ENCODE data around the gene COG8.

The COG8 gene

GRCh38 chr16:69338557-69339288 is 641 bp downstream of the COG8 start:
- peaks cover 59% of the 10 kb centered on the region for H3K36me3 ChIP-seq (ENCODE audit: insufficient read depth, low read length)
- peak overlapping the region; percentile 80 for H3K4me3 ChIP-seq (ENCODE audit: low read length)
- peak overlapping the region; percentile 55 for H2AFZ ChIP-seq (ENCODE audit: low read depth, low read length)
- H3K27me3 ChIP-seq (ENCODE audit: insufficient read depth, low read length): no peaks in the 10 kb centered on the region
- no peaks in the 10 kb centered on the region for H3K9me3 ChIP-seq (ENCODE audit: low read length)
- H3K4me1 ChIP-seq (ENCODE audit: insufficient read depth, low read length): peaks cover 17% of the 10 kb centered on the region

GRCh38 chr16:69334696-69335095 is 4.7 kb downstream of the COG8 start:
- Histone ChIP-seq H3K4me3 (ENCODE audit: low read length) (no peak overlapping the region), H3K27me3 (ENCODE audit: insufficient read depth, low read length) (no peaks in the 10 kb centered on the region), H3K4me1 (ENCODE audit: insufficient read depth, low read length) (peaks cover 11% of the 10 kb centered on the region), H3K36me3 (ENCODE audit: insufficient read depth, low read length) (peaks cover 46% of the 10 kb centered on the region), H2AFZ (ENCODE audit: low read depth, low read length) (no peak overlapping the region), H3K9me3 (ENCODE audit: low read length) (no peaks in the 10 kb centered on the region)

GRCh38 chr16:69330286-69331109 is 8.9 kb downstream of the COG8 start, which contains the start of gene PDF:
Gene PDF, minus strand, starts transcription at chr16:69330588. Its CDS starts 18 bp downstream, at chr16:69330570.
- H3K36me3 ChIP-seq (ENCODE audit: insufficient read depth, low read length): peaks cover 71% of the 10 kb centered on the region
- peak within 1 kb of the TSS; percentile 76 for H3K4me3 ChIP-seq (ENCODE audit: low read length)
- H2AFZ ChIP-seq (ENCODE audit: low read depth, low read length): peak within 1 kb of the TSS; percentile 51
- H3K27me3 ChIP-seq (ENCODE audit: insufficient read depth, low read length): no peaks in the 10 kb centered on the region
- peaks cover 20% of the 10 kb centered on the region for H3K4me1 ChIP-seq (ENCODE audit: insufficient read depth, low read length)
- no peaks in the 10 kb centered on the region for H3K9me3 ChIP-seq (ENCODE audit: low read length)

GRCh38 chr16:69329369-69330285 is 9.7 kb downstream of the COG8 start:
- Histone ChIP-seq H3K27me3 (ENCODE audit: insufficient read depth, low read length) (no peaks in the 10 kb centered on the region), H3K36me3 (ENCODE audit: insufficient read depth, low read length) (peaks cover 70% of the 10 kb centered on the region)

GRCh38 chr16:69328854-69329316 is 10.5 kb downstream of the COG8 start:
- H3K4me1 ChIP-seq (ENCODE audit: insufficient read depth, low read length): peaks cover 20% of the 10 kb centered on the region
- H3K4me3 ChIP-seq (ENCODE audit: low read length): peak overlapping the region; percentile 76
- H3K27me3 ChIP-seq (ENCODE audit: insufficient read depth, low read length): no peaks in the 10 kb centered on the region
- no peak overlapping the region for H2AFZ ChIP-seq (ENCODE audit: low read depth, low read length)
- peaks cover 69% of the 10 kb centered on the region for H3K36me3 ChIP-seq (ENCODE audit: insufficient read depth, low read length)
- H3K9me3 ChIP-seq (ENCODE audit: low read length): no peaks in the 10 kb centered on the region

More at GRCh38 chr16:69329369-69330285, 9.7 kb downstream of the COG8 start:
- no peaks in the 10 kb centered on the region for H3K9me3 ChIP-seq (ENCODE audit: low read length)
- H3K4me3 ChIP-seq (ENCODE audit: low read length): peak overlapping the region; percentile 76
- H3K4me1 ChIP-seq (ENCODE audit: insufficient read depth, low read length): peaks cover 20% of the 10 kb centered on the region
- H2AFZ ChIP-seq (ENCODE audit: low read depth, low read length): peak overlapping the region; percentile 51

- H3K36me3 ChIP-seq (ENCODE audit: insufficient read depth, low read length): peaks cover 68% of the 10 kb centered on the region
- no peaks in the 10 kb centered on the region for H3K27me3 ChIP-seq (ENCODE audit: insufficient read depth, low read length)
- H3K4me1 ChIP-seq (ENCODE audit: insufficient read depth, low read length): peaks cover 20% of the 10 kb centered on the region
- H3K9me3 ChIP-seq (ENCODE audit: low read length): no peaks in the 10 kb centered on the region
- H3K4me3 ChIP-seq (ENCODE audit: low read length): no peak overlapping the region
- H2AFZ ChIP-seq (ENCODE audit: low read depth, low read length): no peak overlapping the region
Measured at GRCh38 chr16:69327585-69328310, 11.6 kb downstream of the COG8 start.

GRCh38 chr16:69326172-69326873 is 13.0 kb downstream of the COG8 start:
- peaks cover 75% of the 10 kb centered on the region for H3K36me3 ChIP-seq (ENCODE audit: insufficient read depth, low read length)
- H2AFZ ChIP-seq (ENCODE audit: low read depth, low read length): no peak overlapping the region
- H3K27me3 ChIP-seq (ENCODE audit: insufficient read depth, low read length): no peaks in the 10 kb centered on the region
- H3K4me3 ChIP-seq (ENCODE audit: low read length): no peak overlapping the region
- no peaks in the 10 kb centered on the region for H3K9me3 ChIP-seq (ENCODE audit: low read length)
- peaks cover 20% of the 10 kb centered on the region for H3K4me1 ChIP-seq (ENCODE audit: insufficient read depth, low read length)

GRCh38 chr16:69325784-69326171 is 13.6 kb downstream of the COG8 start:
- peaks cover 18% of the 10 kb centered on the region for H3K4me1 ChIP-seq (ENCODE audit: insufficient read depth, low read length)
- peaks cover 80% of the 10 kb centered on the region for H3K36me3 ChIP-seq (ENCODE audit: insufficient read depth, low read length)
- H3K9me3 ChIP-seq (ENCODE audit: low read length): no peaks in the 10 kb centered on the region
- no peaks in the 10 kb centered on the region for H3K27me3 ChIP-seq (ENCODE audit: insufficient read depth, low read length)
- no peak overlapping the region for H3K4me3 ChIP-seq (ENCODE audit: low read length)
- H2AFZ ChIP-seq (ENCODE audit: low read depth, low read length): no peak overlapping the region

- H3K4me3 ChIP-seq (ENCODE audit: low read length): no peak overlapping the region
- peaks cover 16% of the 10 kb centered on the region for H3K4me1 ChIP-seq (ENCODE audit: insufficient read depth, low read length)
- H3K9me3 ChIP-seq (ENCODE audit: low read length): no peaks in the 10 kb centered on the region
- H3K27me3 ChIP-seq (ENCODE audit: insufficient read depth, low read length): no peaks in the 10 kb centered on the region
- no peak overlapping the region for H2AFZ ChIP-seq (ENCODE audit: low read depth, low read length)
- H3K36me3 ChIP-seq (ENCODE audit: insufficient read depth, low read length): peaks cover 90% of the 10 kb centered on the region
Measured at GRCh38 chr16:69324585-69325253, 14.6 kb downstream of the COG8 start.

- Histone ChIP-seq H2AFZ (ENCODE audit: low read depth, low read length) (no peak overlapping the region), H3K36me3 (ENCODE audit: insufficient read depth, low read length) (peaks cover 91% of the 10 kb centered on the region), H3K4me3 (ENCODE audit: low read length) (no peak overlapping the region), H3K9me3 (ENCODE audit: low read length) (no peaks in the 10 kb centered on the region), H3K4me1 (ENCODE audit: insufficient read depth, low read length) (peaks cover 10% of the 10 kb centered on the region), H3K27me3 (ENCODE audit: insufficient read depth, low read length) (no peaks in the 10 kb centered on the region)
Measured at GRCh38 chr16:69324013-69324531, 15.3 kb downstream of the COG8 start.

- no peaks in the 10 kb centered on the region for H3K9me3 ChIP-seq (ENCODE audit: low read length)
- peaks cover 91% of the 10 kb centered on the region for H3K36me3 ChIP-seq (ENCODE audit: insufficient read depth, low read length)
Measured at GRCh38 chr16:69323415-69323814, 15.9 kb downstream of the COG8 start.

More at GRCh38 chr16:69323415-69323814, 15.9 kb downstream of the COG8 start:
- Histone ChIP-seq H2AFZ (ENCODE audit: low read depth, low read length) (no peak overlapping the region), H3K4me1 (ENCODE audit: insufficient read depth, low read length) (peaks cover 3% of the 10 kb centered on the region), H3K4me3 (ENCODE audit: low read length) (no peak overlapping the region), H3K27me3 (ENCODE audit: insufficient read depth, low read length) (no peaks in the 10 kb centered on the region)
